GM19238 (cell line): ENCODE measurements around the gene KLK4.
"Not testable (repeated sequence)": the region's sequence is repeated elsewhere in the genome, so short reads cannot be mapped to it uniquely, and the experiment has no call there.

Experiments used
- DNase-seq: peaks from one replicate; pipeline ENCODE4 v3.0.0; 2011; ENCODE audit warnings: low spot score; ENCODE audit not compliant: insufficient read length

KLK4 gene

DNA sequence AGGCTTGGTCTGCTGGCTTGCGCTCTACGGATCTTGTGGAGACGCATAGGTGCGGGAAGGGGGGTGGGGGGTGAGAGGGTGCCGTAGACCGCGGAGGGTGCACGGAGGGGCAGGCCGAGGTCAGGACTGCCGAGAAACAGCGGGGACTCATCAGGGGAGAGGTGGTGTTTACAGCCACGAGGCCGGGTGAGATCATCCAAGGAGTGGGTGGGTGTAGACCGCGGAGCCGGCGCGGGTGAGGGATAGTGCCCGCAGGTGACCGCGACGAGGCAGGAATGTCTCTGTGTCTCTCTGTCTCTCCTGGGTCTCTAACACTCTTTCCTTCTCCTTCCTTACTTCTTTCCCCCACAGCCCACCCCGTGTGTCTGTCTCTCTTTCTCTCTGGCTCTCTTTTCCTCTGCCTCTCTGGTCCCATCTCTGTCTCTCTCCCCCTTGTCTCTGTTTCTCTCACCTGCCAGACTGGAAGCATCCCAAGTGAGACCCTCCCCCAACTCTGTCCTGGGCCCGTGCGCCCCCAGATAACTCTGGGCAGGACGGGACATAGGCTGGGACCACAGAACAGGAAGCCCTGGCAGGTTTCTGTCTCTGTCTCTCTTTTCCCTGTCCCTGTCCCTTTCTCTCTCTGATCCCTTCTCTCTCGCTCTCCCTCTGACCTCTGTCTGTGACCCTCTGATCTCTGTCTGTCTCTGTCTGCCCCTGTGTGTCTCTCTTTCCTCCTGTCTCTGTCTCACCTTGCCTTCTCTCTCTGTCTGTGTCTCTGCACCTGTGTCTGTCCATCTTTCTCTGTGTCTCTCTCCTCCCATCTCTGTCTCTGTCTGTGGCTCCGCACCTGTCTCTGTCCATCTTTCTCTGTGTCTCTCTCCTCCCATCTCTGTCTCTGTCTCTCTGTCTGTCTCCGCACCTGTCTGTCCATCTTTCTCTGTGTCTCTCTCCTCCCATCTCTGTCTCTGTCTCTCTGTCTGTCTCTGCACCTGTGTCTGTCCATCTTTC is 1.8 kb upstream of the KLK4 start:
- no peak for DNase-seq

GRCh38 chr19:50912102-50912599 is 956 bp upstream of the KLK4 start:
- no peak for DNase-seq

DNA sequence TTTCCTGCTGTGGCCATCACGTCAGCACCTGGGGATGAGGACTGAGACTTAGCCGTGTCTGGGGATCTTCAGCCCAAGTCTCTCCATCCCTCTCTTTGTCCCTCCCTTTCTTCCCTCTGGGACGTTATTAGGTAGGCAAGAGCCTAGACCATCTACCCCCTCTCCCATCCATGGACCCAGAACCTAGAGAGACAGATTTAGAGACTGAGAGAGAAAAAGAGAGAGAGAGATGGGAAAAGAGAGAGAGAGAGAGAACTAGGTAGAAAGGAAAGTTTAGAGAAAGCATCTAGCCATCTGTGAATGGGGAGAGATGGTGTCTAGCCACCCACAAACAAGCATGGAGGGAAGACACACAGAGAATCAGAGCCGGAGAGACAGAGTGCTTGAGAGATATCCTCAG is 473 bp downstream of the KLK4 start:
- no peak for DNase-seq

DNA sequence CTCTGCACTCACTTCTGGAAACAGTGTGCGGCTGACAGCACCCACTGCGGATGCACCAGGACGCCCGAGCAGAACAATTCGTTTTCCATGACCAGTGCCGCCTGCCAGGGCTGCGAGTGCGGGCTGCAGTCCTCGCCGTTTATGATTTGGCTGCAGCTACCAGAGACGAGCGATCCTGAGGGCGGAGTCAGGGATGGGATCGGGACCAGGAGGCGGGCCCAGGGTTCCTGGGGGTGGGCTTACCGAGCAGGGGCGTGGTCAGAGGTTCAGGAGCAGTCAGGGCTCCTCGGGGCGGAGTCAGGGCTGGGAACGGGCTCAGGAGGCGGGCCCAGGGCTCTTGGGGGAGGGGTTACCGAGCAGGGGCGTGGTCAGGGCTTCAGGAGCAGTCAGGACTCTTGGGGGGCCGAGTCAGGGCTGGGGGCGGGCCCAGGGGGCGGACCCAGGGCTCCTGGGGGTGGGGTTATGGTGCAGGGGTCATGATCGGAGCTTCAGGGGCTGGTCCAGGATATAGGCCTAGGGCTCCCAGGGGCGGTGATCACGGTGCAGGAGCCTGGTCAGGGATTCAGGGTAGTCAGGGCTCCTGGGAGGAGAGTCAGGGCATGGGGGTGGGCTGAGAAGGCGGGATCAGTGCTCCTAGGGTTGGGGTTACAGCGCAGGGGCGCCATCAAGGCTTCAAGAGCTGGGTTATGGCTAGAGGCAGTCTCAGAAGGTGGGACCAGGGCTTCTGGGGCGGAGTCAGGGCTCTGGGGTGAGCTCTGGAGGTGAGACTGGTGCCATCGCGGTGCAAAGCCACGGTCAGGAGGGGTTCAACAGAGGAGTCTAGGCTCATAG is 1.7 kb downstream of the KLK4 start:
- peak; percentile 63 for DNase-seq

DNA sequence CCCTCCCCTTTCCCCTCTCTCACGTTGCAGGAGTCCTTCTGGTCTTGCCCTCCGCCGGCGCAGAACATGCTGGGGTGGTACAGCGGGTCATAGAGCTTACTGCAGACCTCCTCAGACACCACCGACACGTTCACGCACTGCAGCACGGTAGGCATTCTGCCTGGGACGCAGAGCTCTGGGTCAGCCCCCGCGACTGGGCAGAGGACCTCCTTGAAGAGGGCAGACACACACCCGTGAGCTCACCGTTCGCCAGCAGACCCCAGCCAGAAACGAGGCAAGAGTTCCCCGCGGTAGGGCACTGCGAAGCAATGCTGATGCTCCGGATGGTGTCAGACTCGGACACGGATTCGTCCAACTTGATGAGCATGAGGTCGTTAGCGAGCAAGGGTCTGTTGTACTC is 2.9 kb downstream of the KLK4 start:
- DNase-seq, result no peak

DNA sequence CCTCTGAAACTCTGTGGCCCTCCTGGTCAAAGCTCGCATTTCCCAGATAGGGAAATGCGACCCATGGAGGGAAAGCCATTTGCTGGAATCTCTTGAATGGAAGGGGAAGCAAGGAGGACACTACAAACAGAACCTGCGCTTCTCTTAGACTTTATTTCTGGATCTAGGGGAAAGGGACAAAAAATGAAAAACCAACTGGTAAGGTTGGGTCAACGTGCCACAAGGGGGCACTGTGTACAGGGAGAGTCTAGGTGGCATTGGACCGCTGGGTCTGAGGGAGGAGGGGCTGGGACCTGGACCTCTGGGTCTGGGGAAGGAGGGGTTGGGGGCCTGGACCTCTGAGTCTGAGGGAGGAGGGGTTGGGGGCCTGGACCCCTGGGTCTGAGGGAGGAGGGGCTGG is 5.0 kb downstream of the KLK4 start:
- no peak for DNase-seq

- no peak for DNase-seq
Measured at GRCh38 chr19:50902640-50903039, 8.6 kb downstream of the KLK4 start.

- no peak for DNase-seq
Measured at GRCh38 chr19:50899569-50899968, 11.6 kb downstream of the KLK4 start.

DNA sequence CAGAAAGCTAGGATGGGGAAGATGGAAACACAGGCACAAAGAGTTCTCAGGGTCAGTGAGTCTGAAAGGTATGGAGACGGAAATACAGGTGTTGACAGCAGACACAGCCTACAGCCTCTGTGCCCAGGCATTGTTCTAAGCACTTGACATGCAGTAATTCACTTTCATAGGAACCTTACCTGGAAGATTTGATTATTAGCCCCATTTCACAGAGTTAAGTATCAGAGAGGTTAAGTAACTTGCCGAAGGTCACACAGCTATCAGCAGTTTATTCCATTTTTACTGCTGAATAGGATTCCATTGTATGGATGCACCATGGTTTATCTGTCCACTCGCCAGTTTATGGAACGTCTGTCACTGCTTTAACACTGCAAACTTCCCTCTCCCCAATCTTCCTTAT is 13.2 kb downstream of the KLK4 start:
- DNase-seq, result no peak

GRCh38 chr19:50897612-50898011 is 13.6 kb downstream of the KLK4 start:
- DNase-seq, result no peak

DNA sequence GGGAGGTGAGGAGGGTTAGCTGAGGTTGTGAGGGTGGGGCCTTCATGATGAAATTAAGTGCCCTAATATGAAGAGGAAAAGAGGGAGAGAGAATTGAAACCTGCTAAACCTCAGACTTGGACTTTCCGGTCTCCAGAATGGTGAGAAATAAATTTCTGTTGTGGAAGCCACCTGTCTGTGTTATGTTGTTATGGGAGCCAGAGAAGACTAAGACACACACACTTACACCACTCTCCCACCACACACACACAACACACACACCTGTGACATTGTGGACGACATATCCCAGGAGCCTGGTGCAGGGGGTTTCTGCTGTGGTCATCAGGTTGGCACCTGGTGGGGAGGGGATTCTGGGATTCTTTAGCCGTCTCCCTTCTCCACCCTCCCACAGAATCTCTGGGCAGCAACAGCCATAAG is 14.0 kb downstream of the KLK4 start:
- DNase-seq, result no peak

- DNase-seq, result peak; percentile 64
Measured at GRCh38 chr19:50896591-50897190, 14.5 kb downstream of the KLK4 start.

GRCh38 chr19:50896089-50896590 is 15.1 kb downstream of the KLK4 start:
- DNase-seq, result not testable (repeated sequence)

- no peak for DNase-seq
Measured at GRCh38 chr19:50894478-50895356, 16.5 kb downstream of the KLK4 start.

- no peak for DNase-seq
Measured at GRCh38 chr19:50893047-50893736, 18.0 kb downstream of the KLK4 start.

DNA sequence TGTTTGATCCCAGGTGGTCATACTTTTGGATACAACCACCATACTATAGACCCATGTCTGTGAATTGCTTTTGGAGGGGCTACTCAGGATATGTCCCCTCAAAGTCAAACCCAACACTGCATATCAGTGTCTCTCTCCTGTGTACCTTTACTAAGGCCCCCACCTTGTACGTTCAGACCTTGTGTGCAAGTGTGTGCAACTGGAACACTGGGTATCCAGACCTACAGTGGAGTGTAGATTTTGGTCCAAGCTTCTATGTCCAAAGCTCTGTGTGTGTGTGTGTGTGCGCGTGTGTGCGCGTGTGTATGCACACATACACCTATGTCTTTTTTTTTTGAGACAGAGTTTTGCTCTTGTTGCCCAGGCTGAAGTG is 20.0 kb downstream of the KLK4 start:
- no peak for DNase-seq

- DNase-seq, result no peak
Measured at GRCh38 chr19:50890422-50891252, 20.6 kb downstream of the KLK4 start.

GRCh38 chr19:50889638-50890037 is 21.6 kb downstream of the KLK4 start:
- DNase-seq, result no peak

DNA sequence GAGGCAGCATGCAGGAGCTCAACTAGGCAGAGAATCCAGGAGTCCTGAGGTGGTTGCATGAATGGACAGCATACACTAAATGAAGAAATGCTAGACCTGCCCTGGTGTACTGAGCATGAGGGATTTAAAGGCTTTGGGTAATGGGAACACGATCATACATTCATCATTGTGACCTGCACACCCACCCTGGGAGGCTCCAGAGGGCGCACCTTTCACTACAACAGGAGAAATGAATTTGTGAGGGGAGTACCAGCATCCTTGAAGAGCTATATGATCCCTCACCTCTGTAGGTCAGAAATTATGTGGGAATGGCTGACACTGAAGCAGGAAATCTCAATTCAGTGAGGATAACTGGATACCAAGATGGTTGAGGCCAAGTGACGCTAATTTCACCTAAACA is 29.0 kb downstream of the KLK4 start:
- DNase-seq, result no peak
